Astrocyte (in vitro differentiated cells and primary cell): ENCODE measurements around the gene PACS2. TPM values are rescaled to one million over a fixed set of nuclear protein-coding genes. Genes with fewer than 3 reads are reported as not detected.

Experiments
- DNase-seq: peaks from one replicate; pipeline ENCODE4 v3.0.0-alpha.2; 2010; ENCODE audit warnings: low read depth
- FAIRE-seq: peaks from 2 replicates; lab custom pipeline; 2011; peaks lifted over from hg19 to GRCh38; lab: Jason Lieb, UNC
- H2AFZ ChIP-seq: 2 replicates; pipeline ENCODE4 v1.6.0; 2012; ENCODE audit warnings: low read depth, low read length, inconsistent platforms
- H3K27ac ChIP-seq: 2 replicates; pipeline ENCODE4 v1.5.1; 2011; ENCODE audit warnings: low read depth, low read length, inconsistent platforms
- H3K27me3 ChIP-seq: 2 replicates; pipeline ENCODE4 v1.6.0; 2011; ENCODE audit warnings: low read length, inconsistent platforms; ENCODE audit not compliant: insufficient read depth
- H3K36me3 ChIP-seq: 2 replicates; pipeline ENCODE4 v1.5.1; 2011; ENCODE audit warnings: low read length, inconsistent platforms; ENCODE audit not compliant: insufficient read depth
- H3K4me1 ChIP-seq: 2 replicates; pipeline ENCODE4 v1.5.1; 2011; ENCODE audit warnings: low read length, inconsistent platforms; ENCODE audit not compliant: insufficient read depth
- H3K4me2 ChIP-seq: 2 replicates; pipeline ENCODE4 v1.6.0; 2012; ENCODE audit warnings: low read length, inconsistent platforms
- H3K4me3 ChIP-seq: 2 replicates; pipeline ENCODE4 v1.5.1; 2011; ENCODE audit warnings: low read depth, mild to moderate bottlenecking, low read length, inconsistent platforms; ENCODE audit not compliant: insufficient read depth
- H3K79me2 ChIP-seq: 2 replicates; pipeline ENCODE4 v1.6.0; 2012; ENCODE audit warnings: mild to moderate bottlenecking, low read length, inconsistent platforms; ENCODE audit not compliant: insufficient read depth
- H3K9ac ChIP-seq: 2 replicates; pipeline ENCODE4 v1.6.0; 2012; ENCODE audit warnings: mild to moderate bottlenecking, low read length, inconsistent platforms
- H3K9me3 ChIP-seq: 2 replicates; pipeline ENCODE4 v1.5.1; 2012; ENCODE audit warnings: low read depth, mild to moderate bottlenecking, low read length, inconsistent platforms; ENCODE audit not compliant: insufficient read depth
- H4K20me1 ChIP-seq: 2 replicates; pipeline ENCODE4 v1.6.0; 2012; ENCODE audit warnings: low read length, inconsistent platforms; ENCODE audit not compliant: insufficient read depth
- H3K27ac Mint-ChIP-seq: one replicate; pipeline ENCODE4 v1.8.0; 2021; ENCODE audit warnings: mild to moderate bottlenecking, mixed read lengths; ENCODE audit not compliant: unreplicated experiment
- H3K27me3 Mint-ChIP-seq: one replicate; pipeline ENCODE4 v1.8.0; 2021; ENCODE audit warnings: low read depth, mixed read lengths; ENCODE audit not compliant: unreplicated experiment
- H3K36me3 Mint-ChIP-seq: one replicate; pipeline ENCODE4 v1.8.0; 2021; ENCODE audit warnings: low read depth, mixed read lengths; ENCODE audit not compliant: unreplicated experiment
- H3K4me1 Mint-ChIP-seq: one replicate; pipeline ENCODE4 v1.8.0; 2021; ENCODE audit warnings: low read depth, mixed read lengths; ENCODE audit not compliant: unreplicated experiment
- H3K4me3 Mint-ChIP-seq: one replicate; pipeline ENCODE4 v1.8.0; 2021; ENCODE audit warnings: mild to moderate bottlenecking, moderate library complexity, mixed read lengths; ENCODE audit not compliant: unreplicated experiment
- H3K9me3 Mint-ChIP-seq: one replicate; pipeline ENCODE4 v1.8.0; 2021; ENCODE audit warnings: mild to moderate bottlenecking, mixed read lengths; ENCODE audit not compliant: unreplicated experiment
- CTCF ChIP-seq: IDR thresholded peaks from 2 replicates; pipeline ENCODE4 v1.5.1; 2011; ENCODE audit warnings: low read depth, mild to moderate bottlenecking, inconsistent platforms, low read length, moderate library complexity; ENCODE audit not compliant: insufficient read depth
- EZH2 ChIP-seq: IDR thresholded peaks from 2 replicates; pipeline ENCODE4 v1.6.1; 2012; ENCODE audit warnings: mild to moderate bottlenecking, low read length, inconsistent platforms; ENCODE audit not compliant: insufficient read depth
- total RNA-seq: library from RNA; stranded (reverse); gene quantifications from 2 replicates; pipeline ENCODE4 v1.2.1, GENCODE V29; 2021

The PACS2 gene
- total RNA-seq, 1 donor from 2014 or later = 51.0 TPM

GRCh38 chr14:105400016-105400415, 85.5 kb downstream of the PACS2 start:
- Mint-ChIP-seq H3K4me3 (peak overlapping the region; percentile 55), H3K36me3 (peaks cover 27% of the 10 kb centered on the region), H3K27ac (no peak overlapping the region), H3K9me3 (peaks cover 15% of the 10 kb centered on the region), H3K27me3 (no peaks in the 10 kb centered on the region), H3K4me1 (peaks cover 4% of the 10 kb centered on the region)
- Histone ChIP-seq H3K4me2 (peak overlapping the region; percentile 97), H3K79me2 (peaks cover 14% of the 10 kb centered on the region), H3K36me3 (no peaks in the 10 kb centered on the region), H2AFZ (no peak overlapping the region), H3K9ac (no peak overlapping the region), H3K9me3 (peaks cover 4% of the 10 kb centered on the region), H4K20me1 (no peaks in the 10 kb centered on the region), H3K4me1 (peaks cover 11% of the 10 kb centered on the region), H3K4me3 (no peak overlapping the region), H3K27ac (no peak overlapping the region), H3K27me3 (no peaks in the 10 kb centered on the region)
- DNase-seq (no peak), FAIRE-seq (no peak)
- TF ChIP-seq CTCF (no peak), EZH2 (no peak)

GRCh38 chr14:105401699-105402098, 87.2 kb downstream of the PACS2 start:
- Histone ChIP-seq H3K4me3 (no peak overlapping the region), H2AFZ (no peak overlapping the region), H3K4me1 (peaks cover 11% of the 10 kb centered on the region), H4K20me1 (no peaks in the 10 kb centered on the region), H3K9me3 (peaks cover 4% of the 10 kb centered on the region), H3K9ac (no peak overlapping the region), H3K36me3 (no peaks in the 10 kb centered on the region), H3K79me2 (peaks cover 14% of the 10 kb centered on the region), H3K27ac (no peak overlapping the region), H3K27me3 (no peaks in the 10 kb centered on the region), H3K4me2 (no peak overlapping the region)
- H3K27me3 Mint-ChIP-seq = no peaks in the 10 kb centered on the region
- no peak overlapping the region for H3K27ac Mint-ChIP-seq
- no peak overlapping the region for H3K4me3 Mint-ChIP-seq
- H3K36me3 Mint-ChIP-seq = peaks cover 27% of the 10 kb centered on the region
- no peak for DNase-seq
- no peak for FAIRE-seq
- peaks cover 15% of the 10 kb centered on the region for H3K9me3 Mint-ChIP-seq
- peaks cover 4% of the 10 kb centered on the region for H3K4me1 Mint-ChIP-seq
- TF ChIP-seq CTCF (no peak), EZH2 (no peak)

GRCh38 chr14:105408592-105408991, 94.0 kb downstream of the PACS2 start:
- Histone ChIP-seq H3K9ac (no peak overlapping the region), H3K9me3 (no peaks in the 10 kb centered on the region), H3K4me3 (no peak overlapping the region), H2AFZ (no peak overlapping the region), H3K27ac (no peak overlapping the region), H3K27me3 (peaks cover 6% of the 10 kb centered on the region), H3K4me2 (no peak overlapping the region), H4K20me1 (peaks cover 4% of the 10 kb centered on the region), H3K36me3 (no peaks in the 10 kb centered on the region), H3K4me1 (no peaks in the 10 kb centered on the region), H3K79me2 (no peaks in the 10 kb centered on the region)
- TF ChIP-seq EZH2 (no peak), CTCF (no peak)
- H3K4me1 Mint-ChIP-seq = no peaks in the 10 kb centered on the region
- H3K27me3 Mint-ChIP-seq = peaks cover 24% of the 10 kb centered on the region
- peaks cover 2% of the 10 kb centered on the region for H3K9me3 Mint-ChIP-seq
- FAIRE-seq = no peak
- H3K4me3 Mint-ChIP-seq = no peak overlapping the region
- DNase-seq = no peak
- H3K27ac Mint-ChIP-seq = no peak overlapping the region
- peaks cover 8% of the 10 kb centered on the region for H3K36me3 Mint-ChIP-seq
